WTC11 (cell line): ENCODE data around the gene EDA. TPM values are rescaled to one million over a fixed set of nuclear protein-coding genes. Genes with fewer than 3 reads are reported as not detected.

ENCODE experiments used
- ATAC-seq: fragments of 200-7000 bp; cut with Tn5 transposase; 2 replicates; pipeline ENCODE4 v1.10.0; 2021; ENCODE audit warnings: mild to moderate bottlenecking, moderate library complexity
- CTCF ChIA-PET: fragments of 300-600 bp; sonication (Branson Sonifier 250); formaldehyde crosslinking; loops from one replicate; lab custom pipeline; 2021; ENCODE audit warnings: antibody characterized with exemption; lab: Charles Lee
- POLR2A ChIA-PET: fragments of 350-600 bp; sonication (Branson Sonifier 250); formaldehyde crosslinking; loops from one replicate; lab custom pipeline; 2021; ENCODE audit warnings: antibody characterized with exemption; lab: Charles Lee
- DNase-seq: peaks from one replicate; pipeline ENCODE4 v3.0.0; 2021; ENCODE audit warnings: low spot score
- H3K27ac Mint-ChIP-seq: 2 replicates; pipeline ENCODE4 v1.8.0; 2021; ENCODE audit warnings: mixed read lengths
- H3K27me3 Mint-ChIP-seq: 2 replicates; pipeline ENCODE4 v1.8.0; 2021; ENCODE audit warnings: low read depth, mild to moderate bottlenecking, moderate library complexity, mixed read lengths
- H3K36me3 Mint-ChIP-seq: 2 replicates; pipeline ENCODE4 v1.8.0; 2021; ENCODE audit warnings: mixed read lengths
- H3K4me1 Mint-ChIP-seq: 2 replicates; pipeline ENCODE4 v1.8.0; 2022; ENCODE audit warnings: mixed read lengths
- H3K4me3 Mint-ChIP-seq: 2 replicates; pipeline ENCODE4 v1.8.0; 2021; ENCODE audit warnings: mild to moderate bottlenecking, moderate library complexity, mixed read lengths
- H3K9me3 Mint-ChIP-seq: 2 replicates; pipeline ENCODE4 v1.8.0; 2021; ENCODE audit warnings: mixed read lengths
- ARID4B ChIP-seq: sonication (generic); formaldehyde crosslinking; IDR thresholded peaks from 2 replicates; pipeline ENCODE4 v1.8.0; 2023; ENCODE audit warnings: missing genetic modification reagents, mild to moderate bottlenecking, borderline replicate concordance
- CREB1 ChIP-seq: sonication (generic); formaldehyde crosslinking; IDR thresholded peaks from 2 replicates; pipeline ENCODE4 v1.8.0; 2023; ENCODE audit warnings: mild to moderate bottlenecking, missing genetic modification reagents
- HMGA2 ChIP-seq: fragments of 250-450 bp; sonication (Bioruptor Pico); IDR thresholded peaks from 2 replicates; pipeline ENCODE4 v1.4.0; 2021; ENCODE audit warnings: mild to moderate bottlenecking, moderate library complexity
- IRF1 ChIP-seq: sonication (generic); formaldehyde crosslinking; IDR thresholded peaks from 2 replicates; pipeline ENCODE4 v1.8.0; 2023; ENCODE audit warnings: missing genetic modification reagents
- IRF2 ChIP-seq: sonication (generic); formaldehyde crosslinking; IDR thresholded peaks from 2 replicates; pipeline ENCODE4 v1.8.0; 2022; ENCODE audit warnings: low read depth, missing genetic modification reagents, borderline replicate concordance
- JAZF1 ChIP-seq: fragments of 250-450 bp; sonication (Bioruptor Pico); IDR thresholded peaks from 2 replicates; pipeline ENCODE4 v1.9.0; 2021; ENCODE audit warnings: moderate library complexity, mild to moderate bottlenecking, inconsistent platforms
- MXD4 ChIP-seq: fragments of 250-450 bp; sonication (Bioruptor Pico); IDR thresholded peaks from 2 replicates; pipeline ENCODE4 v1.8.0; 2021; ENCODE audit warnings: mild to moderate bottlenecking, moderate library complexity, borderline replicate concordance
- NR2C2 ChIP-seq: sonication (generic); formaldehyde crosslinking; IDR thresholded peaks from 2 replicates; pipeline ENCODE4 v1.8.0; 2022; ENCODE audit warnings: mild to moderate bottlenecking, missing genetic modification reagents
- OVOL2 ChIP-seq: fragments of 250-450 bp; sonication (Bioruptor Pico); IDR thresholded peaks from 2 replicates; pipeline ENCODE4 v1.9.0; 2021; ENCODE audit warnings: mild to moderate bottlenecking, borderline replicate concordance
- PREB ChIP-seq: sonication (generic); formaldehyde crosslinking; IDR thresholded peaks from 2 replicates; pipeline ENCODE4 v1.8.1; 2022; ENCODE audit warnings: mild to moderate bottlenecking, missing genetic modification reagents, moderate library complexity, borderline replicate concordance
- SOX15 ChIP-seq: fragments of 250-450 bp; sonication (Bioruptor Pico); IDR thresholded peaks from 2 replicates; pipeline ENCODE4 v1.9.0; 2021; ENCODE audit warnings: mild to moderate bottlenecking
- TCF7 ChIP-seq: sonication (generic); formaldehyde crosslinking; IDR thresholded peaks from 2 replicates; pipeline ENCODE4 v1.8.0; 2022; ENCODE audit warnings: mild to moderate bottlenecking, low read depth, missing genetic modification reagents, moderate library complexity
- TEAD1 ChIP-seq: sonication (generic); formaldehyde crosslinking; IDR thresholded peaks from 2 replicates; pipeline ENCODE4 v1.8.0; 2022; ENCODE audit warnings: mild to moderate bottlenecking, missing genetic modification reagents
- TP53 ChIP-seq: sonication (generic); formaldehyde crosslinking; IDR thresholded peaks from 2 replicates; pipeline ENCODE4 v1.8.1; 2023; ENCODE audit warnings: mild to moderate bottlenecking, missing genetic modification reagents
- ZBTB21 ChIP-seq: sonication (generic); formaldehyde crosslinking; IDR thresholded peaks from 2 replicates; pipeline ENCODE4 v1.8.1; 2023; ENCODE audit warnings: mild to moderate bottlenecking, missing genetic modification reagents, borderline replicate concordance
- ZNF219 ChIP-seq: sonication (generic); formaldehyde crosslinking; IDR thresholded peaks from 2 replicates; pipeline ENCODE4 v1.8.0; 2023; ENCODE audit warnings: missing genetic modification reagents, mild to moderate bottlenecking, borderline replicate concordance
- ZNF423 ChIP-seq: fragments of 250-450 bp; sonication (Bioruptor Pico); IDR thresholded peaks from 2 replicates; pipeline ENCODE4 v2.1.2; 2022; ENCODE audit warnings: mild to moderate bottlenecking, moderate library complexity
- ZNF512 ChIP-seq: sonication (generic); formaldehyde crosslinking; IDR thresholded peaks from 2 replicates; pipeline ENCODE4 v1.8.1; 2022; ENCODE audit warnings: missing genetic modification reagents, borderline replicate concordance
- ZNF671 ChIP-seq: fragments of 250-450 bp; sonication (Bioruptor Pico); IDR thresholded peaks from 2 replicates; pipeline ENCODE4 v1.8.0; 2021; ENCODE audit warnings: mild to moderate bottlenecking
- total RNA-seq: library from RNA; stranded (reverse); gene quantifications from 3 replicates; pipeline ENCODE4 v1.2.3, GENCODE V29; 2021

The EDA gene
- total RNA-seq, 1 experiment from 2014 or later, result 15.1 TPM

GRCh38 chrX:69968950-69969349 is 353.0 kb downstream of the EDA start:
- TF ChIP-seq CREB1 (no peak), TCF7 (CRISPR knock-in tag) (no peak), SOX15 (CRISPR knock-in tag) (no peak), ZNF423 (CRISPR knock-in tag) (no peak), ZNF512 (CRISPR knock-in tag) (no peak)
- TF ChIP-seq, all 79 proteins: peak for 0

GRCh38 chrX:69969460-69969859 is 353.5 kb downstream of the EDA start:
- ATAC-seq, result no peak
- POLR2A ChIA-PET, result no interaction called here
- no peak for DNase-seq
- CTCF ChIA-PET, result no interaction called here
- TF ChIP-seq ZNF671 (CRISPR knock-in tag) (no peak), IRF1 (no peak), PREB (CRISPR knock-in tag) (no peak)
- Mint-ChIP-seq H3K4me3 (no peak overlapping the region), H3K27me3 (no peaks in the 10 kb centered on the region), H3K36me3 (no peaks in the 10 kb centered on the region), H3K4me1 (no peaks in the 10 kb centered on the region), H3K9me3 (no peaks in the 10 kb centered on the region), H3K27ac (no peak overlapping the region)

More at GRCh38 chrX:69968950-69969349, 353.0 kb downstream of the EDA start:
- no peaks in the 10 kb centered on the region for H3K36me3 Mint-ChIP-seq
- no peak for ATAC-seq
- no peak overlapping the region for H3K4me3 Mint-ChIP-seq
- no peaks in the 10 kb centered on the region for H3K27me3 Mint-ChIP-seq
- H3K9me3 Mint-ChIP-seq, result no peaks in the 10 kb centered on the region
- H3K4me1 Mint-ChIP-seq, result no peaks in the 10 kb centered on the region
- POLR2A ChIA-PET, result no interaction called here
- CTCF ChIA-PET, result interaction anchor here (0.5 kb wide), 1 partner anchor 538 kb away, joined by 3 read pairs; no protein-coding TSS in a partner anchor
- no peak for DNase-seq
- no peak overlapping the region for H3K27ac Mint-ChIP-seq

- no peaks in the 10 kb centered on the region for H3K36me3 Mint-ChIP-seq
- TF ChIP-seq HMGA2 (no peak), JAZF1 (CRISPR knock-in tag) (no peak)
These were observed 371.8 kb downstream of the EDA start for GRCh38 chrX:69987691-69988090.

GRCh38 chrX:69988955-69989394 is 373.1 kb downstream of the EDA start:
- no peaks in the 10 kb centered on the region for H3K9me3 Mint-ChIP-seq
- no peaks in the 10 kb centered on the region for H3K36me3 Mint-ChIP-seq
- H3K4me3 Mint-ChIP-seq, result no peak overlapping the region
- H3K27me3 Mint-ChIP-seq, result no peaks in the 10 kb centered on the region
- H3K27ac Mint-ChIP-seq, result no peak overlapping the region
- ATAC-seq, result no peak
- no peak for DNase-seq
- ChIA-PET POLR2A (no interaction called here), CTCF (interaction anchor here (1.9 kb wide), 1 partner anchor 41 kb away, joined by 7 read pairs; no protein-coding TSS in a partner anchor)
- no peaks in the 10 kb centered on the region; the same call in 1 of the 2 replicates for H3K4me1 Mint-ChIP-seq
- TF ChIP-seq TP53 (CRISPR knock-in tag) (no peak), OVOL2 (CRISPR knock-in tag) (no peak), ZNF512 (CRISPR knock-in tag) (no peak), NR2C2 (CRISPR knock-in tag) (no peak), ZBTB21 (CRISPR knock-in tag) (no peak), MXD4 (CRISPR knock-in tag) (no peak), TEAD1 (CRISPR knock-in tag) (no peak), ARID4B (CRISPR knock-in tag) (no peak), ZNF219 (CRISPR knock-in tag) (no peak), IRF2 (CRISPR knock-in tag) (no peak)

More at GRCh38 chrX:69987691-69988090, 371.8 kb downstream of the EDA start:
- Mint-ChIP-seq H3K27ac (no peak overlapping the region), H3K27me3 (no peaks in the 10 kb centered on the region), H3K9me3 (no peaks in the 10 kb centered on the region), H3K4me3 (no peak overlapping the region), H3K4me1 (no peaks in the 10 kb centered on the region)
- DNase-seq (no peak), ATAC-seq (no peak)
- POLR2A ChIA-PET, result no interaction called here
- CTCF ChIA-PET, result no interaction called here
